NCI-H2029 (cell line): ENCODE data around the gene SORCS2.

Source experiments
- DNase-seq: peaks from one replicate; lab custom pipeline; 2025; lab: John Stamatoyannopoulos, UW

Gene SORCS2

GRCh38 chr4:7637139-7637538 lies 444.8 kb downstream of the SORCS2 start:
- no peak for DNase-seq

GRCh38 chr4:7637971-7638370 lies 445.6 kb downstream of the SORCS2 start:
- DNase-seq = no peak

GRCh38 chr4:7638489-7638888 lies 446.2 kb downstream of the SORCS2 start:
- DNase-seq = no peak

GRCh38 chr4:7638984-7639789 lies 446.8 kb downstream of the SORCS2 start:
- DNase-seq = no peak

GRCh38 chr4:7640136-7640535 lies 447.8 kb downstream of the SORCS2 start:
- DNase-seq = no peak

GRCh38 chr4:7641712-7642111 lies 449.4 kb downstream of the SORCS2 start:
- no peak for DNase-seq

GRCh38 chr4:7642741-7643458 lies 450.6 kb downstream of the SORCS2 start:
- no peak for DNase-seq

- no peak for DNase-seq
These were observed 452.8 kb downstream of the SORCS2 start for GRCh38 chr4:7645158-7645557.

- no peak for DNase-seq
These were observed 453.6 kb downstream of the SORCS2 start for GRCh38 chr4:7645956-7646355.

- no peak for DNase-seq
These were observed 454.2 kb downstream of the SORCS2 start for GRCh38 chr4:7646384-7647061.

- DNase-seq = no peak
These were observed 454.8 kb downstream of the SORCS2 start for GRCh38 chr4:7647186-7647585.

- DNase-seq = no peak
These were observed 455.5 kb downstream of the SORCS2 start for GRCh38 chr4:7647600-7648543.

GRCh38 chr4:7648544-7649395 lies 456.4 kb downstream of the SORCS2 start:
- no peak for DNase-seq

- no peak for DNase-seq
These were observed 457.0 kb downstream of the SORCS2 start for GRCh38 chr4:7649411-7649740.

- no peak for DNase-seq
These were observed 457.6 kb downstream of the SORCS2 start for GRCh38 chr4:7649741-7650531.

GRCh38 chr4:7650606-7651385 lies 458.5 kb downstream of the SORCS2 start:
- no peak for DNase-seq

GRCh38 chr4:7651461-7651921 lies 459.2 kb downstream of the SORCS2 start:
- DNase-seq = no peak

- DNase-seq = no peak
These were observed 459.7 kb downstream of the SORCS2 start for GRCh38 chr4:7652006-7652405.

- no peak for DNase-seq
These were observed 460.1 kb downstream of the SORCS2 start for GRCh38 chr4:7652451-7652881.
